ENCODE data around the gene LRP2BP. TPM values are rescaled to one million over a fixed set of nuclear protein-coding genes. Genes with fewer than 3 reads are reported as not detected.

LRP2BP gene
- total and polyA plus RNA-seq, 5 experiments from 2014 or later = 0.16 to 1.4 (median 0.24) TPM

GRCh38 chr4:185352741-185353140, 43.0 kb downstream of the LRP2BP start:
- Mint-ChIP-seq H3K27ac (no peak overlapping the region), H3K4me3 (no peak overlapping the region), H3K9me3 (no peaks in the 10 kb centered on the region), H3K36me3 (peaks cover 18 to 75% (median 52%) of the 10 kb centered on the region in 3 donors), H3K27me3 (no peaks in the 10 kb centered on the region), H3K4me1 (peaks cover 0 to 4% (median 0%) of the 10 kb centered on the region in 4 donors)
- POLR2A ChIA-PET = no interaction called here
- DNase-seq (no peak), ATAC-seq (no peak)

DNA sequence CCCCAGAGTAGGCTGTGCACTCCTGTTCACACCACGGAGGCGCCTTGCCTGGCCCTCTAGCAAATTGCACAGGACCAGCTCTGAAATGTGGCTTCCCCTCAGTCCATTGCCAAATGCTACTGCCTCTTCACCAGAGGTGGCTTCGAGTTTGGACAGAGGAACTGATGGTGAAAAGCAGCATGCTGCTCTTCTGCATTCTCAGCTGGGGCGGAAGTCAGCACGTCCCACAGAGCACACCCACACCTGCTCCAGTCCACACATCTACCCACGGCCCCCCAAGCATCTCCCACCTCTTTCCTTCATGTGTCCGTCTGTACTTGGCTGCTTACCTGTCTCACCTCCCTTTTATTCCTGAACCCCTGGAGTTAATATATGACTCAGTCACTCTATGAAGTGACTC, 43.5 kb downstream of the LRP2BP start:
- POLR2A ChIA-PET = no interaction called here
- Mint-ChIP-seq H3K9me3 (no peaks in the 10 kb centered on the region), H3K27me3 (no peaks in the 10 kb centered on the region), H3K4me3 (no peak overlapping the region), H3K27ac (no peak overlapping the region), H3K4me1 (peaks cover 0 to 4% (median 0%) of the 10 kb centered on the region in 4 donors), H3K36me3 (peaks cover 18 to 75% (median 52%) of the 10 kb centered on the region in 3 donors)
- ATAC-seq (no peak), DNase-seq (no peak)

GRCh38 chr4:185351691-185352090, 44.0 kb downstream of the LRP2BP start:
- no peak for DNase-seq
- Mint-ChIP-seq H3K36me3 (peaks cover 23 to 78% (median 54%) of the 10 kb centered on the region in 3 donors), H3K4me3 (no peak overlapping the region), H3K9me3 (no peaks in the 10 kb centered on the region), H3K4me1 (peaks cover 0 to 4% (median 0%) of the 10 kb centered on the region in 4 donors), H3K27ac (no peak overlapping the region), H3K27me3 (no peaks in the 10 kb centered on the region)
- POLR2A ChIA-PET = no interaction called here
- ATAC-seq = no peak

GRCh38 chr4:185346975-185347601, 48.6 kb downstream of the LRP2BP start:
- H3K4me1 Mint-ChIP-seq = peaks cover 6 to 19% (median 14%) of the 10 kb centered on the region in 4 donors
- no peak overlapping the region for H3K4me3 Mint-ChIP-seq

DNA sequence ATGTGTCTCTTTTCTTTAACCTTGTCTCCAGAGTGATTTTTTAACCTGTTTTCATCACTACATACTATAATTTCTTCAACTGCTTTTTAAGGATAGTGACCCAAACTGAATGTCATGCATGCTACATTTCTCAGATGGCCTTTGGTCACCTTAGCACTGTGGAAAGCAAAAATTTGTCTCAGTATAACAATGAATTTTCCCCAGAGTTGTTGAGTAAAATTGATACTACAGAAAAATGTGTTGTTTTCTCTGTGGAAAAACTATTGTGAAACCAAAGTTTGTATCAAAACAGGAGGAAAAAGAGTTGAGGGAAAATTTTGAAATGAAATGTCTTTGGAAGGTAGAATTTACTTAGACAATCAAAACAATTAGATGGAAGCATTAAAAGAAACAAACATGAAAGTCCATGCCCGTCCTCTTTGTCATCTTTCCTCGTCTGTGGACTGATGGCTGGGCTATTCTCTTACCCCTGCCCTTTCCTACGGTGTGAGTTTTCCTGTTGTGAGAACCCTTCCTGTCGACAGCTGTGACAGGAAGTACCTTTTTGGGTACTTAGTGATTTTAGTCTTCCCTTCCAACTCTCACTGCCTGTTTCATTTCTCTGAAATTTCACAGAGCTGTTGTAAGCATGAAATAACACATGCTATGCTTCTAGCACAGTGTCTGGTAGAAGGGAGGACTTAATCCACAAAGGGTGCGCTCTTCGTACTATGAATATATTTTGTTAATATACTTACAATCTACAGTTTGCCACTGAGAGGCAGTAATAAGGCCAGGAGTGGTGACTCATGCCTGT, 50.8 kb downstream of the LRP2BP start:
- Mint-ChIP-seq H3K9me3 (no peaks in the 10 kb centered on the region), H3K4me3 (peak overlapping the region in 2 of 10 donors; percentile 2 to 10), H3K27me3 (no peaks in the 10 kb centered on the region), H3K4me1 (peaks cover 9 to 20% (median 16%) of the 10 kb centered on the region in 4 donors), H3K27ac (peak overlapping the region in 8 of 10 donors; percentile 29 to 80 (median 72)), H3K36me3 (peaks cover 10 to 57% (median 43%) of the 10 kb centered on the region in 3 donors)
- no peak for ATAC-seq
- no peak for DNase-seq
- POLR2A ChIA-PET = no interaction called here

More at GRCh38 chr4:185346975-185347601, 48.6 kb downstream of the LRP2BP start:
- POLR2A ChIA-PET = no interaction called here
- no peaks in the 10 kb centered on the region for H3K27me3 Mint-ChIP-seq
- peak overlapping the region in 2 of 10 donors; percentile 11 to 43 for H3K27ac Mint-ChIP-seq
- ATAC-seq (no peak), DNase-seq (no peak)
- H3K36me3 Mint-ChIP-seq = peaks cover 11 to 67% (median 59%) of the 10 kb centered on the region in 3 donors
- no peaks in the 10 kb centered on the region for H3K9me3 Mint-ChIP-seq

- Mint-ChIP-seq H3K4me3 (peak overlapping the region in 3 of 10 donors; percentile 2 to 5 (median 2)), H3K36me3 (peaks cover 12 to 57% (median 40%) of the 10 kb centered on the region in 3 donors), H3K27me3 (no peaks in the 10 kb centered on the region), H3K9me3 (peaks cover 0 to under 1% (median 0%) of the 10 kb centered on the region in 9 donors), H3K4me1 (peaks cover 9 to 24% (median 21%) of the 10 kb centered on the region in 4 donors), H3K27ac (peak overlapping the region in 8 of 10 donors; percentile 8 to 82 (median 66))
- POLR2A ChIA-PET = no interaction called here
- ATAC-seq (no peak), DNase-seq (no peak)
These were observed 51.8 kb downstream of the LRP2BP start for GRCh38 chr4:185343726-185344581.

- Mint-ChIP-seq H3K36me3 (peaks cover 10 to 46% (median 38%) of the 10 kb centered on the region in 3 donors), H3K27me3 (no peaks in the 10 kb centered on the region), H3K4me3 (peak overlapping the region in 1 of 10 donors; percentile 40), H3K27ac (no peak overlapping the region), H3K4me1 (peaks cover 9 to 24% (median 21%) of the 10 kb centered on the region in 4 donors), H3K9me3 (peaks cover 0 to 5% (median 0%) of the 10 kb centered on the region in 9 donors)
- ATAC-seq = no peak
- DNase-seq = no peak
- POLR2A ChIA-PET = no interaction called here
These were observed 53.9 kb downstream of the LRP2BP start for GRCh38 chr4:185341841-185342240.

DNA sequence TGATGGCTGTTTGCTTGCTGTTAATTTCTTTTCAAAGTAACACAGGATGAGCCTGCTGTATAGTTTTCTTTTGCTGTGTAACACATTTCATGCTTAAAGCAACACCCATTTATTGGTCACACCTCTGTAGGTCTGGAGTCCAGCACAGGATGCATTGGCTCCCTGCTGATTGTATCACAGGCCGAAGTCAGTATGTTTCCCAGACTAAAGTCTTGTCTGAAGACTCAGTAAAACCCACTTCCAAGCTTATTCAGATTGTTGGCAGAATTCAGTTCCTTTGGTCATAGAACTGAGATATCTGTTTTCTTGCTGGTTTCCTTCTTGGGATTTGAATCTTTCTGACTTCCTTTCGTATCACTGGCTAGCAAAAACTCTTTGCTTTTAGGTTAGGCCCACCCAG, 54.3 kb downstream of the LRP2BP start:
- ATAC-seq = no peak
- no peaks in the 10 kb centered on the region for H3K27me3 Mint-ChIP-seq
- peaks cover 0 to 5% (median 0%) of the 10 kb centered on the region in 9 donors for H3K9me3 Mint-ChIP-seq
- POLR2A ChIA-PET = no interaction called here
- H3K36me3 Mint-ChIP-seq = peaks cover 8 to 46% (median 39%) of the 10 kb centered on the region in 3 donors
- H3K27ac Mint-ChIP-seq = no peak overlapping the region
- no peak for DNase-seq
- no peak overlapping the region for H3K4me3 Mint-ChIP-seq
- peaks cover 10 to 27% (median 21%) of the 10 kb centered on the region in 4 donors for H3K4me1 Mint-ChIP-seq

DNA sequence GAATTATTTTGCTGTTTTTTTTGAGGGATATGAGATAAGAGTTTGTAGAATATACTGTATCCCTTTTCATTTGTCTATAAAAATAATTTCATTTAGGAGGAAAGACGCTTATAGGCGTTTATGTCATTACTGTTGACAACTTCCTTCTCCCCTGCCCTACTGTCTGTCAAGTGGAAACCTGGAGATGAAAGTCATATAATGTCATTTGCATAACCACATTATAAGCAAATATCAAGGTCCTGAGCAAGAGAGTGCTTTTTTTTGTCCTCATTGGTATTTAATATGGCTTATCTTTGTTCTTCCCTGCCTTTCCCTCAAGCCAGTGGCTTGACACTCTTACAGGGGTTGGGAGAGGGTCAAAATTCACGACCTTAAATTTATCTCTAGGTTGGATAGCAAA, 55.8 kb downstream of the LRP2BP start:
- no peak for DNase-seq
- Mint-ChIP-seq H3K9me3 (peaks cover 0 to 5% (median 0%) of the 10 kb centered on the region in 9 donors), H3K36me3 (peaks cover 8 to 55% (median 39%) of the 10 kb centered on the region in 3 donors), H3K4me3 (no peak overlapping the region), H3K4me1 (peaks cover 10 to 21% (median 17%) of the 10 kb centered on the region in 4 donors), H3K27me3 (no peaks in the 10 kb centered on the region), H3K27ac (no peak overlapping the region)
- POLR2A ChIA-PET = no interaction called here
- ATAC-seq = no peak

GRCh38 chr4:185335579-185335978, 60.1 kb downstream of the LRP2BP start:
- H3K4me1 Mint-ChIP-seq = peaks cover 4 to 12% (median 6%) of the 10 kb centered on the region in 4 donors
- DNase-seq = no peak
- H3K36me3 Mint-ChIP-seq = peaks cover 11 to 58% (median 38%) of the 10 kb centered on the region in 3 donors
- H3K27ac Mint-ChIP-seq = no peak overlapping the region
- H3K27me3 Mint-ChIP-seq = no peaks in the 10 kb centered on the region
- H3K4me3 Mint-ChIP-seq = peak overlapping the region in 1 of 10 donors; percentile 48
- no peak for ATAC-seq
- POLR2A ChIA-PET = no interaction called here
- H3K9me3 Mint-ChIP-seq = peaks cover 0 to 5% (median 0%) of the 10 kb centered on the region in 9 donors

DNA sequence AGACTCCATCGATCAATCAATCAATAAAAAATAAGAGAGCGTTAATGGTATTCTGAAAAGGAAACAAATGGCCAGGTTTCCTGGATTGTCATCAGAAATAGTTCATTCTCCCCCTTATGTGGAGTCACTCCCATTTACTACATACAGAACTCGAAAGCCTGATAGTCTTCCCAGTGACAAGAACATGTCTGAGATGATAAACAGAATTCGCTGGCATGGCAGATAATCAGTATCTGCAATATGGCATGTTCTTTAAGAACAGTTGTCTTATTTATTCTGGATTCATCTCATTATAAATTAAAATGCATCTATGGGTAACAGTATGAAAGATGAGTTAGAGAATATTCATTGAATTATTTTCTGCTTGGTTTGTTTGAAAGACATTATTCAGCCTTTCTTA, 61.4 kb downstream of the LRP2BP start:
- no peak for DNase-seq
- no peak for ATAC-seq
- Mint-ChIP-seq H3K4me3 (no peak overlapping the region), H3K27me3 (no peaks in the 10 kb centered on the region), H3K36me3 (peaks cover 15 to 53% (median 37%) of the 10 kb centered on the region in 3 donors), H3K27ac (peak overlapping the region in 1 of 10 donors; percentile 43), H3K4me1 (peaks cover 0 to 3% (median 2%) of the 10 kb centered on the region in 4 donors), H3K9me3 (peaks cover 0 to 5% (median 0%) of the 10 kb centered on the region in 9 donors)
- POLR2A ChIA-PET = no interaction called here

Measured in naive thymus-derived CD8-positive, alpha-beta T cell (primary cell).